ENCODE data around the gene MYBPC1. TPM values are rescaled to one million over a fixed set of nuclear protein-coding genes. Genes with fewer than 3 reads are reported as not detected.

Gene MYBPC1
- polyA plus RNA-seq, 1 donor, result 3,488 TPM

- no peak for DNase-seq
Measured at GRCh38 chr12:101599311-101599710, 4.5 kb downstream of the MYBPC1 start.

GRCh38 chr12:101599771-101600484, 5.2 kb downstream of the MYBPC1 start:
- no peak for DNase-seq

DNA sequence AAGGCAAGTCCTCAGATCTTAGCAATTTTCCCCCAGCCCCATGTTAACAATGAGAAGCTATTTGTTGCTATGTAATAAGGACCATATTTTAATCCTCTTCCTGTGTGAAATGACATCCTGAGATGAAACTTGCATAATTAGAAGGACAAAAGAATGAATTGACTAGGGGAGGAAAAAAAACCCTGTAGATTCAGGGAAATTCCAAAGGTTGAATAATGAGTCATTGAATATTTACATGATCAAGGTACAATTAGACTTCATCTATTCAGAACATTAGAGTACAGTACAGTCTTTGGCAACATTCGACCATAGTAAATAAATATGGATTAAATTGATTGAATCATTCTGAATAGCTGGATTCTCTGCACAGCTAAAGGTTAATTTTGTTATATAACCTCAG, 9.4 kb downstream of the MYBPC1 start:
- no peak for DNase-seq

DNA sequence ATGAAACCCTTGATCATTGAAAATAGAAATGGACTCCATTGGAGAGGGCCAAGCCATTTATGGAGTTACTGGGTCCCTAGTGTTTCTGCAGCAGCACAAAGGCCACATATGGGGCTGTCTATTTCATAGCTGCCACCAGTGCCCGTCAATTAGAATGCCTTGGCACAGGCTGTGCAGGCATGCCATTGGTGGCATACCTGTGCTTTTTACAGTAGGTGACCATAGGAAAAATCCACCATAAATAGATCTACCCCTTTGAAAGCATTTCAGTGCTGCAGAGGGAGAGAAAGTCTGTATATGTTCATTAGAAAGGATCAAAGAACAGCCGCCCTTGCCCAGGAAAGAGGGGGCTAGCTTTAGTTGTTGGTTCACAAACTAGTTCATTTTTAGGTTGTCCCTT, 13.1 kb downstream of the MYBPC1 start:
- DNase-seq, result no peak

DNA sequence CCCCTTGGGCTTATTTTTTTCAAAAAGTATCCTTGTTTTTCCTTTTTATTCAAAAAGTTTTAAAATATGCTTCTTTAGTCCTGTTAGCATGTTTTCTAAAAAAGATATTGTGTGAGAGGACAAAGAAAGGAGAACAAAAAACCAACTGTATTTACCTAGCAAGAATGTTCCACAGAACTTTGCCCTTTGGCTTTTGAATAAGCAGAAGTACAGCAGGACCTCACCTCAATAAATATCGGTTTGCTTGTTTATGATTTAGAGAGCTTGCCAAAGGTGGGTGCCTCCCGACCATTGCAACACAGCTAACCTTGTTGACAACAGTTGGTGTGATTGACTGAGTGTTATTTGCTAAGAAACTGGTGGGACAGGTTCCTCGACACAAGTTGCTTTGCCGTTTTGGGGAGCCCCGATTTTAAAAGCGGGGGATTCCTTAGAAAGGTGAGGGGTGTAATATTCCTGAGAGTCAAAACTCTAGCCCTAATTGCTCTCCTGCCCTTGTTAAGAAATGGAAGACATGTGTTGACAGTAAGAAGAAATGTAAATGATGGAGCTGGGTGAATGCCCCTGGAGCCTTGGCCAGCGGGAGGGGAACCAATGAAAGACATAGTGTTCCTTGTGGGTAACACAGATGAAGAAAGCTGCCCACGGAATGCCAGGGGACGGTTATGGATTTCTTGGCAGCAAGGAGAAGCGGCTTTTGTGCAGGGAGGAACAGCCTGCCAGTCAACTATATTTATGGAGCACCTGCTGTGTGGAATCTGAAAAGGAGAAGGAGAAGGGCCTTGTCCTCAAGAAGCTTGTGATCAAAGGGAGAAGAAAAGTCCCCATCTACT, 13.7 kb downstream of the MYBPC1 start:
- no peak for DNase-seq

DNA sequence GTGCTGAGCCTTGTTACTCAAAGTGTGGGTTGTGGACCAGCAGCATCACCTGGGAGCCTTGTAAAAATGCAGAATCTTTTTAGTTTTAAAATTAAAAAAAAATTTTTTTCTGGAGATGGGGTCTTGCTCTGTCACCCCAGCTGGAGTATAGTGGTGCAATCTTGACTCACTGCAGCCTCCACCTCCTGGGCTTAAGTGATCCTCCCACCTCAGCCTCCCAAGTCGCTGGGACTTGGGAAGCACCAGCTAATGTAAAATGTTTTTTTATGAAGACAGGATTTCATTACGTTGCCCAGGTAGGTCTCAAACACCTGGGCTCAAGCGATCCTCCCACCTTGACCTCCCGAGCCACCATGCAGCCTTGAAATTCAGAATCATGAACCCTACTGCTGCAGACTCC, 14.4 kb downstream of the MYBPC1 start:
- DNase-seq, result no peak

GRCh38 chr12:101612160-101612916, 17.6 kb downstream of the MYBPC1 start:
- DNase-seq, result no peak

DNA sequence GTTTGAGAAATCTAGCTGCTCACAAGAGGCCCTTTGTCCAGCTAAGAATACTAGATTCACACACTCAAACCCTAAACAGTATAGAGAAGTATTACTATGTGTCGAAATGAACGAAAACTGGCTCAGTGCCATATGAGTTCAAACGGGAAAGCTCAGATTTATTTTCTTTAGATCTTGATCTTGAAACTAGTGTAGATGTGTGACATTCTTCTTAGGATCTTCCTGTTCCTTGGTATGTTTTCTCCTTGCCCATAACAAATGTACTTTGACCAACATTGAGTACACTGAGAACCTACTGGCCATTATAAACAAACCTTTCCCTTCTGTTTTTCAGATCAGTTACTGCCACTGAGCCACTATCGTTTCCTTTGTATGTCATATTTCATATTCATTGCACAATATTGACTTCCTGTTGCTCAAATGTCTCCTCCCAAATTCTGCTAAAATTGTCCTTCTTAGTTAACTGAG, 21.3 kb downstream of the MYBPC1 start:
- DNase-seq, result no peak

GRCh38 chr12:101619026-101619786, 24.4 kb downstream of the MYBPC1 start:
- no peak for DNase-seq

DNA sequence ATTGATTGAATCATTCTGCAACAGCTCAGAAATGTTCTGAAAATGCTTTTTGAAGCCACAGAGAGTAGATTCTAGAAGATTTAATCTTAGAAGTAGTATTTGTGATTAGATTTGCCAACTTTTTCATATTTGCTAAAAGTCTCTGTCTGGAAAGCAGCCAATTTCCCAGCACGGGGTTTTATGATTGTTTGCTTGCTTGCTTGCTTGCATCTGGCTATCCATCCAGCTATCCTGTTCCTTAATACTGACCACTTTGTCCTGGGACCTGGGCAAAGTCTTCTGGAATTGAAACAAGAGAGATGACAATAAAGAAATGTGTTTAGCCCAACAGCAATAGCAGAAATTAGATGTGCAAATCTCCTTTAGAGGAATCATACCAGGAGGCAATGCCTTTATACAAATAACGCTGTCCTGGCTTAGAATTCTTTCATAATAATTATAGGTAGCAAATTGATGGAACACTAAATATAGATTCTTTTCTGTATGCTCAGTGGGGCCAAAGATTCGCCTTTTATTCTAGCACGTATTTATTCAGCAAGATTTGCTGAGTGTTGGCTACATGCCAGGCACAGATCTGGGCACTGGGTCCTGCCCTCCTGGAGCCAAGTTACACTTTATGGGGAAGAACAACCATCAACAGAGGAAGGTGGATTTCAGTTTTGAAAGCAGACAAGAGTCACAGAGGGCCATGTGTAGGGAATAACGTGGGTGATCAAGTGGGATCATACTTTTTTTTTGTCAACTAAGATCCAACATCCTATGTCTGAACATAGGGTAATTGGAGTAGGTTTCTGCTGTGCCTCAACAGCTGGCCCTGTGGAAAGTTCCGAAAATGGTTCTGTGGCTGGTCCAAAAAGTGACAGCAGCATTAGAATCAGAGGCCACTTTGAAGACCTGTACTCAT, 25.3 kb downstream of the MYBPC1 start:
- no peak for DNase-seq

- DNase-seq, result no peak
Measured at GRCh38 chr12:101620762-101621133, 26.0 kb downstream of the MYBPC1 start.

DNA sequence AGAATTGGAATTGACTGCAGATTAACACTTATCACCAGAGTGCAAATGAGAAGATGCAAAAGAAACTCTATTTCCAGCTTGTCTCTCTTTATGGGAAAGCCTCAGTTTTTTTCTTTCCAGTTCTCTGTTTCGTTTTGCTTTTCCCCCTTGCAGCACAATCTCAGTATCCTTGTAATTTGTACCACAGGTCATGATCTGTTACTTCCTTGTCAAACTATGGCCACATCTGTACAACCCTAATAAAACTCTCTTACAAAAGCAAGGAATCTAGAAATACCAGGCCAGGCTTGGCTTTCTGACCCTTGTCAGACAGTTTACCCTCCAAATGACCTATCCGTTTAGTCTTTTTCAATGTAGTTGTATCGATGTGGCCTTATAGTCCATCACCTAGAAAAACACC, 33.9 kb downstream of the MYBPC1 start:
- no peak for DNase-seq

DNA sequence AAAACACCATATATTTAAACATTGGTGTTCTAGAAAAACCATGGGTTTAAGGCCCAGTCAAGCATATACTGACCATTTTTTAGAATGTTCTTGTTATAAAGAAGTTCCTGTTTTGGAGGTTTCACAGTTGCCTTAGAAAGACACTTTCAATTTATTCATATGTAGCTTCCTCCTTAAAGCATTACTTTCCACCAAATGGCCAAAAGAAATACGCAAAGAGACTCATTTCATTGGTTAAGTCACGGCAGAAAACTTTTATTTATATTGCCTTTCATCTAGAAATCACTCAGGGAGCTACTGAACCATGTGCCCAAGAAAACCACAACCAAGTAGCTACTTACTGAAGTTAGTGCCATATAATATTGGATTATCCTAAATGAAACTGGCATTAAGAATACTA, 40.0 kb downstream of the MYBPC1 start:
- no peak for DNase-seq

DNA sequence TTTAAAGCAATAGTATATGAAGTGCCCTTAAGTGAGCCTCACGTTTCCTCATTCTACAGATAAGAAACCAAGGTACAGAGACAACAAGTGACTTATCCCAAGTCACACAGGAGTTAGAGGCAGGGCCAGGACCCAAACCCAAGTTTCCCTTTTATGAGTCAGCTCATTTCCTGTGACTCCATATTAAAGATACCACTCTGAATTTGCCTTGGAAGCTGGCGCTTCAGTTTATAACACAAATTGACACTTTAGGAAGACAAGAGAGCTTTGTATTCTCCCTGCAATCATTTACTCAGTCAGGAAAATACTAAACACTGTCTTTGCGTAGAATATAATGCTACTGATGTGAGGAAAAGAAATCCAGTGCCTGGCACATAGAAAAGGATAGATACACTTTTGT, 43.2 kb downstream of the MYBPC1 start:
- DNase-seq, result no peak

DNA sequence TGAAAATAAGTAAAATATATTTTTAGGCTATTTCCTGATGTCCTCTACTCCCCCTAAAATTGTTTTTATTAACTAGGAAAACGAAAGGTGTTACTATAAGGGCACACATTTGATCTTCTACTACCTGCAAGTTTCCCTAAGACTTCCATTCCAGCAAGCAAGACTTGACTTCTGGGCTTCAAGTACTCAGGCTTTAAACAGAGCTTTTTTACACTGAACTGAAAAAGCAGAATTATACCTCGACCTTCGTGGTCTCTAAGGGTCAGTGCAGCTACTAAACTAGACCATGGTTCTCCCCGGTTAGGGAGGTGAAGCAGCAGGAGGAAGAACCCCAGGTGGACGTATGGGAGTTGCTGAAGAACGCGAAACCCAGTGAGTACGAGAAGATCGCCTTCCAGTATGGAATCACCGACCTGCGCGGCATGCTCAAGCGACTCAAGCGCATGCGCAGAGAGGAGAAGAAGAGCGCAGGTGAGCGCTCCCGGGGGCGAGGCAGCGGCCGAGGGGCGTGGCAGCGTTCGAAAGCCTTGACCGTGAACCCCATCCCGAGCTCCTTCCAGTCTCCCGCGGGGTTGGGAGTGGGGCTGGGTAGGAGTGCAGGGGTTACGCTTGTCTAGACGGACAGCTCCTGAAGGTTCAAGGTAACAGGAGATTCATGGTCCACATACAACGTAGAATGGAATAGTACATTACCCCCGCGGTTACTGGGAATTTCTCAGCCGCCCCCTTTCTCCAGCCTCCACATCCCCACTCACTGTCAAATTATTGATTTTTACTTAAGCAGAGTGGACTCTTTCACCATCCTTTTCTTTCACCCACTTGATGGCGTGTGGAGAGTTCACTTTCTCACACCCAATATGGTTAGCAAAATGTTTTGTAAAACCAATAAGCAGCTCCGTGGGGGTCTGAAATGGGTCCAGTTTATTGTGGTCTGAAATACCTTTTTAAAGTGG, 47.6 kb downstream of the MYBPC1 start:
- no peak for DNase-seq

- no peak for DNase-seq
Measured at GRCh38 chr12:101647711-101648110, 52.9 kb downstream of the MYBPC1 start.

DNA sequence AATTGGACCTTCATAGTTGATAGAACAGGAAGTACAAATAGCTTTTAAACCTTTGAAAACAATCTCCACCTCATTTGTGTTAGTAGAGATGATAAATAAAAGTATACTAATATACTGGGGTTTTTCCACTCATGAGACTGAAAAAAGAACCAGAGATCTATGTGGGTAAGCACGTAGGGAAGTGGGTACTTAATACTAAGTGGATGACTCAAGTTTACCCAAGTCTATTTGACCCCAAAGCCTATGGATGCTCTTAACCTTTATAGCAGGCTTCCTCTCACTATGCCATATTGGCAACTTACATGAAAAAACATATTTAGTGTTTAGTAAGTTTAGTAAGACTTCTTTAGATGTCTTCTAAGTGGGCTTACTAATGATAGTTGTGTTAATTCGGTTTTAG, 53.4 kb downstream of the MYBPC1 start:
- no peak for DNase-seq

DNA sequence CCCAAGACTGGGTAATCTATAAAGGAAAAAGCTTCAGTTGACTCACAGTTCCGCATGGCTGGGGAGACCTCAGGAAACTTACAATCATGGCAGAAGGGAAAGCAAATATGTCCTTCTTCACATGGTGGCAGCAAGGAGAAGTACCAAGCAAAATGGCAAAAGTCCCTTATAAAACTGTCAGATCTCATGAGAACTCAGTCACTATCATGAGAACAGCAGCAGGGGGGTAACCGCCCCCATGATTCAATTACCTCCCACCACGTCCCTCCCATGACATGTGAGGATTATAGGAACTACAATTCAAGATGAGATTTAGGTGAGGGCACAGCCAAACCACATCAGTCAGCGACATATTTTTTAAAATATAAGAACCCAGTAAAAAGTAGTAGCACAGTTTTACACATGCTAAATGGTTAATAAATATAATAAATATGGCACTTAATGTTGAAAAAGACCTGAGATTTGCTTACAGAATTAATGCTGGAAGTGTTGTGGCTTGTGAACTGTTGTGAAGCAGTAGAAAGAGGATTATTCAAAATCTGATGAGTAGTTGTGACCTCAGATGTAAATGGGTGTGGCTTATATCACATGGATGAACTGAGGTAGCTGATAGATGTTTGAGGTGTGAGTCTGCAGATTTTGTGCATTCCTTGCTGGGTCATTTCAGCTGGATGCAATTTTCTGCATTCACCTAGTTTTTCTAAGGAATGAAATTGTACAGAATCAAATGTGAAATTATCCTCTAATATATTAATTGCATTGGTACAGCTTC, 55.8 kb downstream of the MYBPC1 start:
- DNase-seq, result no peak

GRCh38 chr12:101653030-101653429, 58.3 kb downstream of the MYBPC1 start:
- DNase-seq, result no peak

All from hindlimb muscle (tissue), 1 donor.